ENCODE data around the gene CUEDC1.

The CUEDC1 gene

DNA sequence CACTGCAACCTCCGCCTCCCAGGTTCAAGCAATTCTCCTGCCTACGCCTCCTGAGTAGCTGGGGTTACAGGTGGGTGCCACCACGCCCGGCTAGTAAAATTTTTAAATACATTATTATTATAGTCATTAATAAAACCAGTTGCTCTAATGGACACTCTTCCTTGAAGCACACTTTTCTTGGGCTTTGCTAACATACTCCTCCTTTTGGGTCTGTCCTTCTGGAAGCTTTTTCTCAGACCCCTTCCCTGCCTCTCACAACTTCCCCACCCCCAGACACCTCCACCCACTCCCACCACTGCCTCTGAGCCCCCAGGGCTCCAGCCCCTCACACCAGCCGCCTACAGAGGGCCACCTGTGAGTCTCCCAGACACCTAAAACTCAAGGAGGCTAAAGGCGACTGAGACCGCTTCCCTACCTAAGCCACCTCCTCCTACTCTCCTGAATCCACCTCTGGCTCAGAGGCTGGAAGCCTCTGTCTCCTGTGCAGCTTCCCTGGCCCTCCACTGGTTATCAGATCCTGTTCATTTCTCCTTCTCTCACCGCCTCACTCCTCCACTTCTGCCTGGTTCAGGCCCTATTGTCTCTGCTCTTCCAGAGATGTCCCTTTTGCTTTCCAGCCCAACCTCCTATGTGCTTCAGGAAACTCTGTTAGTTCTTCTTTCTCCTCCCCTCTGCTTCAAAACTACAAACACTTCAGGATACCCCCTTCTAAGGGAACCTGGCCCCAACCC lies 2.1 kb upstream of the CUEDC1 start:
- DNase-seq (ENCODE audit: low read depth in 2 of 2), result no peak

DNA sequence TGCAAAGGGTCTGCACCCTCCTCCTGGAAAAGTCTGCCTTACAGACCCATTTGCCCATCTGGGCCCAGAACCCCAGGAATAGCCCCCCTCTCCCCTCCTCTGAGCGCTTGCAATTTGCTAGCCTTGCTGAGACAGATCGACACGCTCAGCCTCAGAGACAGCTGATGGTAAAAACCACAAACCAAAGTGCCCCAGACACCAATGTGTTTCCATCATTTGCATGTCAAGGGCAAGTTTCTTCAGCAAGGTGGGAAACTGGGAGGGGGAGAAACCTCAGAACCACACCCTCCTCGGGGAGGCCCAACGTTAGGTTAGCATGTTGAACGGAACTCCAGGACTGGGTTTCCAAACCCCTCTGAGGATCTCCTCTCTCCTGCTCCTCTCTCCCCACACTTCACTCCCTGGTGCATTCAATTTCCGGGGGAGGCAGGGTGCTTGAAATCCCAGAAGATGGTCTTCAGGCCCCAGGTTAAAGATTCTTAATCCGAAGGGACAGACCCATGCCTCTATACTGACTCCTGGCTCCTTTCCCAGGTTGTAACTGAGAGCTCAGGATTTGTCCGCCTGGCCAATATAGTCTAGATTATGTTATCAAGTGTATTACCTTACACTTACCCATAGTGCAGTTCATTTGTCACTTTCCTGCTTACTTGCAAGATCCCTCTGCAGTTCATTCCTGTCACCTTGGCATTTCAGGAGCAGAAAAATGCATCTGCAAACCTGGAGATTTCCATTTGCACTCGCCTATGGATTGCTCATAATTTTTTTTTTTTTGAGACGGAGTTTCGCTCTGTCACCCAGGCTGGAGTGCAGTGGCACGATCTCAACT lies 1.3 kb upstream of the CUEDC1 start:
- no peak for DNase-seq (ENCODE audit: low read depth in 2 of 2)

DNA sequence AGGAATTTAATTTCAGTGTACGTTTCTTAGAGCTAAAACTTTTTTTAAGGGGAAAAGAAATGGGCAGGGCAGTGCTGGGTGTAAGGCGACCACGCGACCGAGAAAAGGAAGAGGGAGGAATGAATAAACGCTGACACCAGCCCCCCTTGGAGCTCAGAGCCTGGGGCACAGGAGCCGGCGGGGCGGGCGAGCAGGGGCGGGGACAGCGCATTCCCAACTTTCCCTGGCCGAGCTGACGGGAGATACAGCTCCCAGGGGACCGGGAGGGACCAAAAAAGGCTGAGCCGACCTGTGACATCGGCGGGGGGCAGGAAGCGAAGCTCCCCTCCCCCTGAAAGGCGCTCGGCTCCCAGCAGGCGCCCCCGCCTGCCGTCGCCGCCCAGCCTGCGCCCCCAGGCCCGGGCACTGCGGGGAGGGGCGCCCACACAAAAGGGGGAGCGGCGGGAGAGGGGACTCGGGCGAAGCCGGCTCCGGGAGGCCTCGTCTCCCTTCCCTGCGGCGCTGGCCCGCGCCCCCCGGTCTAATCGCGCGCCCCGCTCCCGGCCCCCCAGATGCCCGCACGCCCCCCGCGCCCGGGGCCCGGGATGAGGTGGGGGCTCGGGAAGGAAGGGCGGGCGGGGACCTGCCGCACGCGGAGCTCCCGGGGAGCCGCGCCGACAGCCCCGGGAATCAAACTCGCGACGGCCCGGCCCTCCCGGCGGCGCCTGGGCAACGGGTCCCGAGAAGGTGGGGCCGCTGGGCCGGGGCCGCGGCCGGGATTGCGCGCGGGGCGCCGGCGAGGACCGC lies 622 bp downstream of the CUEDC1 start:
- no peak for DNase-seq (ENCODE audit: low read depth in 2 of 2)

DNA sequence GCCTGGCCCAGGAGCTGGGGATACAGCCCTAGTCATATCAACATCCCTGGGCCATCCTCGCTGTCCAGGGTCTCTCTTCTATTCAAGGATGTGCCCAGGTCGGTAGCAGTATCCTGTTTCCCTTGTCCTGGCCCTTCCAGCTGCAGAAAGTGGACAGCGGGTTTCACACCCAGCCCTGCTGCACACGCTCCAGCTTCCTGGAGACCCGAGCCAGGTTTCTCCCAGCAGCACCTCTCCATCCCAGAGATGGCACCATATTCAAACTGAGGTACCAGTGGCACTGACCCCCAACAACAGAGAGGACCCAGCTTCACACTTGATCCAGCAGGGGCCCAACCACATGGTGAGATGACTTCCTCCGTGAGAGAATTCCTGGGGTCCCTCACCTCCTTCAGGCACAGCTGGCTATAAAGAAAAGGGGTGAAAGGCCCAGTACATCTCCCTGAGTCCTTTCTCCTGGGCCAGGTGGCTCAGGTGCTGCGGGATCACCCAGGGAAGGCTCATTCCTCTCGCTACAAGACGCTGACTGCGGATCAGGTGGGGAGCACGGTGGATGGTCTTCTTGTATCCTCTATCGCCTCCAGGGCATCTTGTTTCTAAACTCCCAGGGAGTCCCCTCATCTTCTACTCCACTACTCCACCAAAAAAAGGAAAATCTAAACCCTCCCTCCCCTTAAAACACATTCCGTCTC lies 1.4 kb downstream of the CUEDC1 start:
- DNase-seq (ENCODE audit: low read depth in 2 of 2), result no peak

DNA sequence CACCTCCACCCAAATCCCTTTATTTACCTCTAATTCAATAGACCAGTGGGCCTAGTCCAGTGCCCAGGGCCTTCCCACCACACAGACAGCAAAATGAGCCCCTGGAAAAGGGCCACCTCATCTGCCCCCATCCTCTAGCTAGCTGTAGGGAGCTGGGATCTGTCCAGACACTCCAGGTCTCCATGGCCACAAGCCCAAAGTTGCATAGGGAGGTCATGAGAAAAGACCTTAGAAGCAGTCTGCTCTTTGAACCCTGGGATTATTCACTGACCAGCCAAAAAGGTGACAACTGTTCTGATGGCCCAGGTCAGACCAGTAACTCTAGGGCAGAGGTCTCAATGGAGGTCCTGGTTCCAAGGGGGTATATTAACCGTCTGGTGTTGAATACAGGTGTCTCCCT lies 2.0 kb downstream of the CUEDC1 start:
- no peak for DNase-seq (ENCODE audit: low read depth in 2 of 2)

DNA sequence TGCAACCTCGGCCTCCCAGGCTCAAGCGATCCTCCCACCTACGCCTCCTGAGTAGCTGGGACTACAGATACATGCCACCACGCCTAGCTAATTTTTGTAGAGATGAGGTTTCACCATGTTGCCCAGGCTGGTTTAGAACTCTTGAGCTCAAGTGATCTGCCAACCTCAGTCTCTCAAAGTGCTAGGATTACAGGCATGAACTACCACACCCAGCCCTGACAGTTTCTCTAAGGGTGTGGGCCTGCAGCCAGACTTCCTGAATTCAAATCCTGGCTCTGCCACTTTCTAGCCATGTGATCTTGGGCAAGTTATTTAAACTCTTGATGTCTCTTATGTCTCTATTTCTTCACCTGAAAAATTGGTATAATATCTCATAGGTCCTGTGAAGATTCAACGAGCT lies 5.6 kb downstream of the CUEDC1 start:
- DNase-seq (ENCODE audit: low read depth in 2 of 2), result no peak

DNA sequence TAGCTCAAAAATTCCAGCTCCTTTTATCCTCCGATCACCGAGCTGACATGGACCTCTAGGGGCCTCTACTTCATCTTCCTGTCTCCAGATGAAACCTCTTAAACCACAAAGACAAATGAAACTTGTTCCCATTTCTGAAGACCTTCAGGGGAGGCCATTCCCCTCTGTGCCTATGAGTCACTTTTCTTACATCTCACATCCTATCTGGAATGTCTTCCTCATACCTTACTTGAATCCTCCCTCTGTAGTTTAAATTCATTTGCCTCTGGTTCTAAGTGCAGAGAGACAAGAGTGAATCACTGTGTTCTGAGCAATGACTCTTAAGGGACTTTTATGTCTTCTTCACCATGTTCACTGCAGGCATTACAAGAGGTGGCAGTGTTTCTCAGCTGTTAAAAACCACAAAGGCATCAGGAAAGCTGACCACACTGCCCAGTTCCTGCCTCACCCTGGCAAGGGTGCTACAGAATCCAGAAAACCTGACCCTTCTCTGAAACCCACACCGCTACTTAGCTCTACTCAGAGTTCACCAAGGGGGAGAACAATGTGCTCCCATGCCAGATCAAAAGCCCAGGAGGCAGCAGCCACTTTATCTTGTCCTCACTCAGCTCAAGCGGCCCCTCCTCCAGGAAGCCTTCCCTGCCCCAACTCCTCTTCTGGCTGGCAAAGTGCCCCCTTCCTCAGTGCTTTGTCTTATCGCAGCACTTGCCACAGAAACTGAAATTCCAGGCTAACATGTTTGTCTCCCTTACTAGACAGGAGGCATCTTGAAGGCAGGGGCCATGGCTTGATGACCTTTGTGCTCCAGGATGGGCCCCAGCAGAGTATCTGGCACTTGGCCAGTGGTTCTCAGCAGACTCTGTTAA lies 6.4 kb downstream of the CUEDC1 start:
- no peak for DNase-seq (ENCODE audit: low read depth in 2 of 2)

DNA sequence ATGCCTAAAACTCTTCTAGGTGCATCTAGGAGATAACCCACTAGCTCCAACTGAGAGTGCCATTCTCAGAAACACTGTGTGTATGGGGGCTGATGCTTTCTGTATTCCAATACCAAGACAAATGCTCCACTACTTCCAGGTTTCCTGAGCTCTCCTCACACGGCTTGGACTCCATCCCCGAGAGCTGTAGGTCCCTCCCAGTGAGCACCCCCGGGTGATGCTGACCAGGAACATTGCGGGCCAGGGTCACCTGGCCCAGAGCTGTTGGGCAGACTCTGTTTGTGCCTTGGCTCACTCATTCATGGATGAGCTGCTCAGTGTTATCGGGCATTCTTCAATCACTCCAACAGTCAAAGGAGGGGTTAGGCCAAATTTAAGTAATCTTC lies 7.0 kb downstream of the CUEDC1 start:
- DNase-seq (ENCODE audit: low read depth in 2 of 2), result no peak

DNA sequence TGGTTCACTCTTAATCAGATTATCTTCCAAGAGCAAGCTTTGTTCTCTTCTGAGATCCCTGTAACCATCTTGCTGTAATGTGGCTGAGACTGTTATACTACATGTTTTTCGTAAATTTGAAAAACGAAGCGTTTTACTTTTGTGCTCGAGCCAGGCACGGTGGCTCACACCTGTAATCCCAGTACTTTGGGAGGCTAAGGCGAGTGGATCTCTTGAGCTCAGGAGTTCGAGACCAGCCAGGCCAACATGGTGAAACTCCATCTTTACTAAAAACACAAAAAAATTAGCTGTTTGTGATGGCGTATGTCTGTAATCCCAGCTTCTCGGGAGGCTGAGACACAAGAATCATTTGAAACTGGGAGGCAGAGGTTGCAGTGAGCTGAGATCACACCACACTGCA lies 7.8 kb downstream of the CUEDC1 start:
- DNase-seq (ENCODE audit: low read depth in 2 of 2), result no peak

DNA sequence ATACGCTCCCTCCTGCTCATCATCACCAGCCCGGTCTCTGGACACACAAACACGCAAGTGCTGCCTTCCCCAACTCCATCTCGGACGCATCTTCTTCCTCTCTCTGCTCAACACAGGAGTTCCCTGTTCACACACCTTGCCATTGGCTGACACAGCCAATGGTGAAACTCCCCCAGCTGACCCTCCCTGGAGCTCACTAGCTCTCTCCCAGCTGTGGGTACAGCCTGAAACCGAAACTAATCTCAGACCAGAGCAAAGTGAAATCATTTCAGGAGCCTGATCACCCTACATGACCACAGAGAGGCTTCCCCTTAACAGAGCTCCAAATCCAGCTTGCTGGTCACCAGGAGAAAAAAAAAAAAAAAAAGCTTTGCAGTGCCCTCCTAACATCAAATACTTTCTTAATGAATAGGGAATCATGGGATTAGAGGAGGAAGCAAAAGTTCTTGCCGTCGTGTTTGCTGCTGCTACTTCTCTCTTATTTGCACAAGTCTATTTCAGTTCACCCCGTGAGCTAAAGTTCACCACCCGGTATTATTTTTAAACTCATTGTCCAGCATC lies 8.3 kb downstream of the CUEDC1 start:
- no peak for DNase-seq (ENCODE audit: low read depth in 2 of 2)

DNA sequence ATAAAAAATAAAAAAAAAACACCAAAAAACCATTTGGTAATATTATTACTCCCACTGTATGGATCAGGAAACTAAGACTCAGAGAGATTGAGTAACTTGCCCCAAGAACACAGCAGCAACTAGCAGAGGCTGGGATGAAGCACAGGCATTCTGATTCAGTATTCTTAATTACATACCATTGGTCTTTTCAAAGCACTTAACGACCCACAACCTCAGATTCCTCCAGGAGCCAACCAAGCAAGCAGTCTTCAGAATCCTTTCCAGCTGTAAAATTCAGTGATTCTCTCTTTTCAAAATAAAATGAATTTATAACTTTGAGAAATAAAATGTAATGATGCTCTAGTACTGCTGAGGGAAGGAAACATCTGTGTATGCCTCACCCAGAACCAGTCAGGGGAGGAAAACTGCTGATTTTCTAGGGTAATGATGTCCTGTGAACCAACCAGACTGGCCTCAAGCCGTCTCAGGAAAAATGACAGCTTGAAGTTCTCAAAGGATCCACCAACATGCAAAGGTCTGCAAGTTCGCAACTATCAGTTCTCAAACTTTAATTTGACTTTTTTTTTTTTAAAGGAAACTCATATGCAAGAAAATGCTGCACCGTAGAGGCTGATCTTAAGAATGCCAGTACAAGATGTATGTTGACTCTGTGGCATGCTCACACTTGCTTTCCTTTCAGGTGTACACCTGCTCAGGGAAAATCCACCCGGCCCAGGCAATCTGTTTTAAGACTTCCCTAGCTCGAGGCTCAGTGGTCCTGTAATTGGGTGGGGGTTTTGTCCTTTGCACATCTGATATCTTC lies 9.0 kb downstream of the CUEDC1 start:
- DNase-seq (ENCODE audit: low read depth in 2 of 2), result no peak

DNA sequence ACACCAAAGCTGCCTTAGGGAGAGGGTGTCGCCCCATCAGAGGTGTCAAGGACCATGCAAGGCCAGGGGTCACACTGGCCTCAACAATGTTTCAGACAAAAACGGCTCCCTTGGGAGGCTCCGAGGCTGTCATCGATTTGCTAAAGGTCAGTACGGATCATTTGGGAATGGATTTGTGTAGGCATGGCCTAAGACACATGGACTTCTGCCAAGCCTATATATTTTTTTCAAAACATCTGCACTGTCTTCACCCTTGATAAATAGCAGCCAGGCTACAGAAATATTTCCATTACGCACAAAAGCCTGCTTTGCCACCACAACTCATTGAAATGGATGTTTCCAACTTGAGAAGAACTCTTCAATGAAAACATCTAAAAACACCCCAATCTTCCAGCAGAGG lies 10.3 kb downstream of the CUEDC1 start:
- DNase-seq (ENCODE audit: low read depth in 2 of 2), result no peak

DNA sequence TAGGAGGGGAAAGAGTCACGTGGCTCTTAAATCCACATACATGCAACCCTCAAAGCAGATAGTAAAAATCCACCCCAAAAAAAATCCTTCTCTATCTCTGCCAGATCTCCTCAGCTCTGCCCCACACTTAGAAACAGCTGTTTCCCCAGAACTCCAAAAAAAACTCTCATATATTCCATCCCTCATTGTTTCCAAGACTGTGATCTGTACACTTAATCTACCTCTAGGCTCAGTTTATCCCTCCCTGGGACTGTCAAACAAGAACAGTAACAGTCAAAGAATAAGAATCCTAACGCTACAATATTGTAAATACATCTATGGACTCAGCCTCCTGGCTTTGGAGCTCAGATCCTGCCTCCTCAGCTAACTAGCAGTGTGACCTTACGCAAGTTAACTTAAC lies 11.6 kb downstream of the CUEDC1 start:
- DNase-seq (ENCODE audit: low read depth in 2 of 2), result no peak

DNA sequence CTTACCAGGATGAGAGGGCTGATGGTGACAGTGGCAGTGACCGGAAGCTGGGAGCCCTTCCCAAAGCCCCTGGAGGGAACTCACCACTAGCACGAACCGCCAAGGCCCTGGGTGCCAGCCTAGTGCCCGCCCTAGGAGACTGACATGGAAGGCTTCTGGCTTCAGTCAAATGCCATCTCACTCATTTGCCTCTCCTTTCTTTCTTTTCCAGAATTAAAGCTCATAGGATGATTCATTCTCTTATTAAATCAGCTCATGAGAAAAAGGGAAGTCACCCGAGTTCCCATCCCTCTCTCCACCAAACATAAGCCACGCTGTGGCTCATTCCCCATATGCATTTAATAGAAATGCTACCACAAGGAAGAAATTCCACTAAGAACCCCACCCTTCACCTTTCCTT lies 12.1 kb downstream of the CUEDC1 start:
- DNase-seq (ENCODE audit: low read depth in 2 of 2), result no peak

DNA sequence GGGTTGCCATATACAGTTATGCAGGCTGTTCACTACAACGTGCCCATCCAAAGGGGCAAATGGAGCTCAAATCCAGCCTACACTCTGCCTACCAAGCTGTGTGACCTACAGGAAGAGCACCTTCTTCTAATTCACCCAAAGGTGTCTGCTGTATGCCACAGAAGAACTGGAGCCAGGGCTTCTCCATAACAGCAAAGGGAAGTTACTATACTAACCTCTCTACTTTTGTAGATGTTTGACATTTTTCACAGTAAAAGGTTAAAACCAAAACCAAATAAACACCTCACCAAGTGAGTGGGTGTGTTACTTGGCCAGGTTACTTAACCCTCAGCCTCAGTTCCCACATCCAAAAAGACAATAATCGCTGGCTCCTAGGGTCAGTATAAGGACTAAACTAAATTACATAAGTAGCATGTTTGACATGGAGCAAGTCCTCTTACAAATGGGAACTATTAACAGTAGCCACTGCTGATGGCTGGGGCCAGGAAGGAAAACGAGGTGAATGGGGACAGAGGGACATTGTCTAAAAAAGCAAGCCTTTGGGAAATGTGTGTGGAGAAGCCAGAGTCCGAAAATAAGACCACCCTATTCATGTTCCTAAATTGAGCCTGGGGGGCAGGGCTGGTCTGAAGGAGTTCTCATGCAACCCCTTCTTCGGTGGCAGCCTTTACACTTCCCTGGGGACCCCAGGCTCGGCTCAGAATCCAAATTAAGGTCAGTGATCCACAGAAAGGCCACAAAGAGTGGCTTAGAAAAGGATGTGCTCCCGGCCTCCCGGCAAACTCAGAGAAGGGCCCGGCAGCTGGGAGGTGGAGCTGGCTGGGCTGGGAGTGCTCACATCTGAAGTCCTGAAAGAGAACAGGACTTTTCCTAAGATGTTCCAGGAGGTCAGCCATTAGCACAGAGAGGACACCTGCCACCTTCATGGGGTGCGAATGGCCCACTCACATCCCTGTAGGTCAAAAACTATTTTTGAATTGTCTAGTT lies 13.5 kb downstream of the CUEDC1 start:
- no peak for DNase-seq (ENCODE audit: low read depth in 2 of 2)

DNA sequence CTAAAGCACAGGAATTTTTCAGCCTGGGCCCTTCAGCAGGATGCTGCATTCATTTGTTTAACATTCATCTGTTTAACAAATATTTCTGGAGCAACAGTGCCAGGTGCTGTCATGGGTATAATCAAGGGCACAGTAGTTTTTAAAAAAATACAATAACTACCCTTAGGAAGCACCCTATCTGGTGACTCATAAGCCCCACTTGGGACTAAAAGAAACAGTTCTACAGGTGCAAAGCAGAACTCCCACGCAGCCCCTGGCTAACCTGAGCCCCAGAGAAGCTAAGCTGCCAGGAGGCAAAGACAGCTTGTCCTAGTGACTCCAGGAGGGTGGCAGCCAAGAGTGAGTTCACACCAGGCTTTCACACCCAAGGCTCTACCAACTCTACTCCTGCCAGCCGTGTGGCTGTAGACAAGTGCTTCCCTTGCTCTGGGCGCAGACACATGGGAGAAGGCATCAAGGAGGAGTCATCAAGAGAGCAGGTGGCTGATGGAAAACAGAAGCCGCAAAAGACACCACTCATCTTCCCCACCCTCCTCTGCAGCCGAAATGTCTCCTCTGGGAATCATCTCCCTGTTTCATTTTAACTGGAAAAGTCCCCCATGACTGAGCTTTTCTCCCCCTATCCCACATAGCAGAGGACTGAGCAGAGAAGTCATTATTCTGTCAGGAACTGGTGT lies 14.4 kb downstream of the CUEDC1 start:
- DNase-seq (ENCODE audit: low read depth in 2 of 2), result no peak

DNA sequence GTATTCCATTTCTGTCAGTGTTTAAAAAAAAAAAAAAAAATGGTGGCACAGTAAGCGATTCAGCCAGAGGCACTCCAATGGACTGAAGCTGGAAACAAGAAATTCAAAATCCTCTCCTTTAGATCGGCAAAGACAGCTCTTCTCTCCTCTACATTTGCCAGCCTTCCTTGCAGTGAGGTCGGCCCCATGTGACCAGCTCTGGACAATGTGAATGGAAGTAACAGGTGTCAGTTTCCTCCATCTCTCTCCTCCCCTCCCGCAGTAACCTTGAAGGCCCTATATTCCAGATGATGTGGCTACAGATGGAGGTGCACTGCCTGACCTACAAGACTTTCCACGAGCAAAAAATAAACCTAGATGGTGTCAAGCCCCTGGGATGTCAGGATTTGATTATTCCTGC lies 15.0 kb downstream of the CUEDC1 start:
- DNase-seq (ENCODE audit: low read depth in 2 of 2), result no peak

DNA sequence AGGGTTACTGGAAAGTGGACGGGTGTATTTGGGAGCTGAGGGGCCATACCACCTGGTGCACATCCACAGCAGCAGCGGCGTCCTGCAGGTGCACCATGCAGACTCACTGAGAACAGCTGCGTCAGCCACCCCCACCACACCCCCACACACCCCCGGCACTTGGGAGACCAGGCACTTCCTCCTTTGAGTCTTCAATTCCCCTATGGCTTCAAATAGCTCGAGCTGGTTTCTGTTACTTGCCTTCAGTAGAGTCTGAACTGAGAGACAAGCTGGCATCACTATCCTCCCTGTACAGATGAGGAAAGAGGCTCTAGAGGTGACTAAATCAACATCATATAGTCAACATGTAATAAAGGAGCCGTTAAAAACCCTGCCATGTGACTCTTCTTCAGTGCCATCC lies 15.4 kb downstream of the CUEDC1 start:
- DNase-seq (ENCODE audit: low read depth in 2 of 2), result no peak

All from stimulated activated CD8-positive, alpha-beta memory T cell treated with anti-CD3 and anti-CD28 coated beads, Interleukin-2, amount 100 ng/mL, for 1 hour (primary cell).